Astrocyte (in vitro differentiated cells and primary cell): ENCODE results near the gene POLD2.

Experiments
- EZH2 ChIP-seq: IDR thresholded peaks from 2 replicates; pipeline ENCODE4 v1.6.1; 2012; ENCODE audit warnings: mild to moderate bottlenecking, low read length, inconsistent platforms; ENCODE audit not compliant: insufficient read depth
- TF ChIP-seq, protein P1 (sequence below): IDR thresholded peaks from 2 replicates; pipeline ENCODE4 v1.5.1; 2011; ENCODE audit warnings: low read depth, mild to moderate bottlenecking, inconsistent platforms, low read length, moderate library complexity; ENCODE audit not compliant: insufficient read depth

DNA sequence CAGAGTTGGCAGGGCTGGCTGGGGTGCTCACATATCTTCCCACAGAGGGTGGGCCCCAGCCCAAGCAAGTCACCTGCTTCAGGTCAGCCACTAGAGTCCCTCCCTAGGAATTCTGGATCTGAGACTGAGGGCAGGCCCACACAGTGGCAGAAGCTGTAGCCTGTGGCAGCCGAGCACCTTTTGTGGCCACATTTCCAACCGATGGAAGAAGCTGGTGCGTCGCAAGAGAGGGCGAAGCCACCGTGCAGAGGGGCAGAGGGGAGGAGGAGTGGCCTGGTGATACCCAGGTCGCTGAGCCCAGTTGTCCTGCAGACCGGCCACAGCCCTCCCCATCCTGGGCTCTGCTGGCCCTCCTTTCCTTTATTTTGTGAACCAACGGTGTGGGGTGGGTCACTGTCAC is 46.3 kb downstream of the POLD2 start:
- no peak for TF ChIP-seq EZH2
- TF ChIP-seq, protein P1, sequence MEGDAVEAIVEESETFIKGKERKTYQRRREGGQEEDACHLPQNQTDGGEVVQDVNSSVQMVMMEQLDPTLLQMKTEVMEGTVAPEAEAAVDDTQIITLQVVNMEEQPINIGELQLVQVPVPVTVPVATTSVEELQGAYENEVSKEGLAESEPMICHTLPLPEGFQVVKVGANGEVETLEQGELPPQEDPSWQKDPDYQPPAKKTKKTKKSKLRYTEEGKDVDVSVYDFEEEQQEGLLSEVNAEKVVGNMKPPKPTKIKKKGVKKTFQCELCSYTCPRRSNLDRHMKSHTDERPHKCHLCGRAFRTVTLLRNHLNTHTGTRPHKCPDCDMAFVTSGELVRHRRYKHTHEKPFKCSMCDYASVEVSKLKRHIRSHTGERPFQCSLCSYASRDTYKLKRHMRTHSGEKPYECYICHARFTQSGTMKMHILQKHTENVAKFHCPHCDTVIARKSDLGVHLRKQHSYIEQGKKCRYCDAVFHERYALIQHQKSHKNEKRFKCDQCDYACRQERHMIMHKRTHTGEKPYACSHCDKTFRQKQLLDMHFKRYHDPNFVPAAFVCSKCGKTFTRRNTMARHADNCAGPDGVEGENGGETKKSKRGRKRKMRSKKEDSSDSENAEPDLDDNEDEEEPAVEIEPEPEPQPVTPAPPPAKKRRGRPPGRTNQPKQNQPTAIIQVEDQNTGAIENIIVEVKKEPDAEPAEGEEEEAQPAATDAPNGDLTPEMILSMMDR, result no peak
